ENCODE results near the gene CDKAL1. TPM values are rescaled to one million over a fixed set of nuclear protein-coding genes. Genes with fewer than 3 reads are reported as not detected.
"Not testable (repeated sequence)": the region's sequence is repeated elsewhere in the genome, so short reads cannot be mapped to it uniquely, and the experiment has no call there.

CDKAL1 gene
- total RNA-seq, 1 donor from 2014 or later = 12.2 TPM

DNA sequence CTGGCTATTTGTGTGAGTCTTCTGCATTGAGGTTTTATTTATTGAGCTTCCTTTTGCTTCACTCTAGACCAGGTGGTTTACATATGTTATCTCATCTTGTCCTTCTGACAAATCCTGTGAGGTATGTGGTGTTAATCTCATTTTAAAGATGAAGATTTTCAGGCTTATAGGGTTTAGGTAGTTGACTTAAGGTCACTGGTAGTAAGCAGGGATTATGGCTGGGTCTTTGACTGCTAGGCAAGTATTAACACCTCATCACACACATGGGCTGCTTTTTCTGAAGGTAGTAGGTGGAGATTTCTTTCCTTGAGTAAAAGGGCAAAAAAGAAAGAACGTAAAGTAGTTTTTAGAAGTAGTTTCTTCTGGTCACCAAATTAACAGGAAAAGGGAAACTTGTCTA lies 72.6 kb downstream of the CDKAL1 start:
- H3K4me3 ChIP-seq (ENCODE audit: low read depth, low read length) = no peak overlapping the region
- DNase-seq (ENCODE audit: low read depth) = no peak
- TF ChIP-seq, protein P1, sequence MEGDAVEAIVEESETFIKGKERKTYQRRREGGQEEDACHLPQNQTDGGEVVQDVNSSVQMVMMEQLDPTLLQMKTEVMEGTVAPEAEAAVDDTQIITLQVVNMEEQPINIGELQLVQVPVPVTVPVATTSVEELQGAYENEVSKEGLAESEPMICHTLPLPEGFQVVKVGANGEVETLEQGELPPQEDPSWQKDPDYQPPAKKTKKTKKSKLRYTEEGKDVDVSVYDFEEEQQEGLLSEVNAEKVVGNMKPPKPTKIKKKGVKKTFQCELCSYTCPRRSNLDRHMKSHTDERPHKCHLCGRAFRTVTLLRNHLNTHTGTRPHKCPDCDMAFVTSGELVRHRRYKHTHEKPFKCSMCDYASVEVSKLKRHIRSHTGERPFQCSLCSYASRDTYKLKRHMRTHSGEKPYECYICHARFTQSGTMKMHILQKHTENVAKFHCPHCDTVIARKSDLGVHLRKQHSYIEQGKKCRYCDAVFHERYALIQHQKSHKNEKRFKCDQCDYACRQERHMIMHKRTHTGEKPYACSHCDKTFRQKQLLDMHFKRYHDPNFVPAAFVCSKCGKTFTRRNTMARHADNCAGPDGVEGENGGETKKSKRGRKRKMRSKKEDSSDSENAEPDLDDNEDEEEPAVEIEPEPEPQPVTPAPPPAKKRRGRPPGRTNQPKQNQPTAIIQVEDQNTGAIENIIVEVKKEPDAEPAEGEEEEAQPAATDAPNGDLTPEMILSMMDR (conservative IDR thresholded peaks at IDR 0.05; ENCODE audit: low read depth, low read length) = no peak

DNA sequence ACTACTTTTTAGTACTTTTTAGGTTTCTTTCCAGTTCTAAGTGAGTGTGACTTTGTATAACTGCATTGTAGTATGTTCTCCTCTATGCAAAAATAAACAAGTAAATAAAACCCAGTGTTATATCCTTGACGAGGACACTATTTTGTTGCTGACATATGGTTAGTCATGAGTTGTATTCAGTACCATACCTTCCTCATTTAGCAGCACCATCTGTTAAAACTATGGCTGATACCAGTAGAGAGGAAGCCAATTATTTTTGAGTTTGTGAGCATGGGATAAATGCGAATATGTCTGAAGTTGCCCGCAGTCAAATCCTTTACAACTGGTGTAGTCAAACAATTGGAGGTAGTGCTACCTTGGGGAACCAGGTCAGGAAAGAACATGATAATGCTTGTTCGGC lies 74.1 kb downstream of the CDKAL1 start:
- no peak overlapping the region for H3K4me3 ChIP-seq (ENCODE audit: low read depth, low read length)
- TF ChIP-seq, protein P1 (conservative IDR thresholded peaks at IDR 0.05; ENCODE audit: low read depth, low read length) = no peak
- DNase-seq (ENCODE audit: low read depth) = no peak

DNA sequence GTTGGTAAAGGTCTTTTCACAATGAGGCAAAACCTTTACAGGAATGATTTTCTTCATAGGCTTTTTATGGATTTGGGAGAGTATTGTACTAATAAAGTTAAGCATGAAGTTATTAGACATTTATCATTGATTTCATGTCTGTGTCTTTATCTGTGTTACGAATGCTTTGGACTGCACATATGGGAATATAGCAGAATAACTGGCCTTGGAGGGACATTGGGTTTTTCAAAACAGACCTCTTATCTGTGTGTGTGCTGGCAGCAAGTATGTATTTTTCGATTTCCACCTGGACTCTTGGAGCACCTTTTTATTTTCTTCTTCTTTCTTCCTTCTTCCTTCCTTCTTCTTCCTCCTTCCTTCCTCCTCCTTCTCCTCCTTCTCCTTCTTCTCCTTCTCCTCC lies 74.6 kb downstream of the CDKAL1 start:
- TF ChIP-seq, protein P1 (conservative IDR thresholded peaks at IDR 0.05; ENCODE audit: low read depth, low read length) = no peak
- H3K4me3 ChIP-seq (ENCODE audit: low read depth, low read length) = no peak overlapping the region
- DNase-seq (ENCODE audit: low read depth) = no peak

DNA sequence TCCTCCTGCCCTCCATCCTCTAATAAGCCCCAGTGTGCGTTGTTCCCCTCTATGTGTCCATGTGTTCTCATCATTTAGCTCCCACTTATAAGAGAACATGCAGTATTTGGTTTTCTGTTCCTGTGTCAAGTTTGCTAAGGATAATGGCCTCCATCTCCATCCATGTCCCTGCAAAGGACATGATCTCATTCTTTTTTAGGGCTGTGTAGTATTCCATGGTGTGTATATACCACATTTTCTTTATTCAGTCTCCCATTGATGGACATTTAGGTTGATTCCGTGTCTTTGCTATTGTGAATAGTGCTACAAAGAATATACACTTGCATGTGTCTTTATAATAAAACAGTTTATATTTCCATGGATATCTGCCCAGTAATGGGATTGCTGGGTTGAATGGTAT lies 75.7 kb downstream of the CDKAL1 start:
- DNase-seq (ENCODE audit: low read depth); H3K4me3 ChIP-seq (ENCODE audit: low read depth, low read length): not testable (repeated sequence)

DNA sequence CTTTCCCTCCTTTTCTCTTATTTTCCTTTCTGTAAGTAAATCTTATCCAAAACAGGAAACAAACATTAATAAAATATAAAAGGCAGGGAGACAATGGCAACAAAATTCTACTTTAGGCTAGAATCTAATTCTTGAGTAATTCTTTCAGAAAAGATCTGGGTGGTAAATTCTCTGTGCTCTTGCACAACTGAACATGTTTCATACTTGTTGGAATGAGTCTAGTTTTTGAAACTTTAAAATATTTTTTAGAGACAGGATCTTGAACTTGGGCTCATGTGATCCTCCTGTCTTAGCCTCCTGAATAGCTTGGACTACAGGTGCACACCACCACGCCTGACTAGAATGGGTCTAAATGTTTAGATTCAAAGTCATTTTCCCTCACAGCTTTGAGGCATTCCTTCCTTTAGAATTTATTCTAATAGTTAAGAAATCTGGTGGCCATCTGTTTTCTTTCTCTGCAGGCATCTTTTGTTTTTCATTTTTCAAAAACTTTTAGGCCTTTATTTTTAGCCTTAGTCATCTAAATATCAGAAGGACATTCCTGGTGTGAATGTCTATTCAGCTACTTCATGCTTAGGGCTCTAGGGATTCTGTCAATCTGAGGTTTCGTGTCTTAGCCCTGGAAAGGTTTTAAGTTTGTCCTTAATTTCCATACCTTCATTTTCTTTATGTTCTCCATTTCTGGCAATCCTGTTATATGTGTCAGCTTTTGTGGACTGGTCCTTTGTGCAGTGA lies 76.5 kb downstream of the CDKAL1 start:
- no peak overlapping the region for H3K4me3 ChIP-seq (ENCODE audit: low read depth, low read length)
- TF ChIP-seq, protein P1 (conservative IDR thresholded peaks at IDR 0.05; ENCODE audit: low read depth, low read length) = no peak
- no peak for DNase-seq (ENCODE audit: low read depth)

DNA sequence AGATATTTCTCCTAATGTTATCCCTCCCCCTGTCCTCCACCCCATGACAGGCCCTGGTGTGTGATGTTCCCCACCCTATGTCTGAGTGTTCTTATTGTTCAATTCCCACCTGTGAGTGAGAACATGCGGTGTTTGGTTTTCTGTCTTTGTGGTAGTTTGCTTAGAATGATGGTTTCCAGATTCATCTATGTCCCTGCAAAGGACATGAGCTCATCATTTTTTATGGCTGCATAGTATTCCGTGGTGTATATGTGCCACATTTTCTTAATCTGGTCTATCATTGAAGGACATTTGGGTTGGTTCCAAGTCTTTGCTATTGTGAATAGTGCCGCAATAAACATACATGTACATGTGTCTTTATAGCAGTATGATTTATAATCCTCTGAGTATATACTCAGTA lies 83.3 kb downstream of the CDKAL1 start:
- not testable (repeated sequence) for DNase-seq (ENCODE audit: low read depth); H3K4me3 ChIP-seq (ENCODE audit: low read depth, low read length)

DNA sequence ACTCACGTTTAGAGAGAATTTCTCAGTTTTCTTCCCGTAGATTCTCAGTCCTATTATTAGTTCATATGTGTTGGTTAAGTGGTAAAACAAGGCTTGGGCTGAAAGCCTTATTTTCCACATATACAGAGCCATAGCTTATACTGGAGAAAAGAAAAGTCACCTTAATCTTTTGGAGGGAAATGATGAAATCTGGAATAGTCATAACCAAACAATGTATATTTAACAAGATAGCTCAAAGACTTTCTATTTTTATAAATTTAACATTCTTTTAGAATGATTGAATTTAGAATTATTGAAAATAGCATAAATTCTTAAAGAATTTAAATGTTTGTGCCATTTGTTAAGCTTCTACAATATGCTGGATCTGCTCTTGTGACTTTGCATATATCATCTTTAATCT lies 85.8 kb downstream of the CDKAL1 start:
- TF ChIP-seq, protein P1 (conservative IDR thresholded peaks at IDR 0.05; ENCODE audit: low read depth, low read length) = no peak
- no peak overlapping the region for H3K4me3 ChIP-seq (ENCODE audit: low read depth, low read length)
- no peak for DNase-seq (ENCODE audit: low read depth)

DNA sequence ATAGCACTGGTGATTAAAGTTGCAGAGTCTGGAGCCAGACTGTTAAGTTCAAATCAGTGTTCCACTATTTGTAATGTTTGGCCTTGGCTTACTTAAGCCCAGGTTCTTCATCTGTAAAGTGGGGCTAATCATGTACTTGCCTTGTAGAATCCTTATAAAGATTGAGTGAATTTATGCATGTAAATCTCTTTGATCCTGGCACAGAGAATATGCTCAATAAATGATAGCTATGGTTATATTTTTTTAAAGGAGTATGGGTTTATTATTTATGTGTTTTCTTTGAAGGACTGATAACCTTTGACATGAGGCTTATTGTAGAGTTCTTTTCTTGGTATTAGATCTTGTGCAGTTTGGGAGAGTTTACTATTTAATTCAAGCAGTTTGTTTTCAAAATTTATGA lies 89.5 kb downstream of the CDKAL1 start:
- DNase-seq (ENCODE audit: low read depth) = no peak
- H3K4me3 ChIP-seq (ENCODE audit: low read depth, low read length) = no peak overlapping the region
- TF ChIP-seq, protein P1 (conservative IDR thresholded peaks at IDR 0.05; ENCODE audit: low read depth, low read length) = no peak

Data from epithelial cell of proximal tubule (primary cell).